Measurements from ENCODE around the gene GRIK3.

DNA sequence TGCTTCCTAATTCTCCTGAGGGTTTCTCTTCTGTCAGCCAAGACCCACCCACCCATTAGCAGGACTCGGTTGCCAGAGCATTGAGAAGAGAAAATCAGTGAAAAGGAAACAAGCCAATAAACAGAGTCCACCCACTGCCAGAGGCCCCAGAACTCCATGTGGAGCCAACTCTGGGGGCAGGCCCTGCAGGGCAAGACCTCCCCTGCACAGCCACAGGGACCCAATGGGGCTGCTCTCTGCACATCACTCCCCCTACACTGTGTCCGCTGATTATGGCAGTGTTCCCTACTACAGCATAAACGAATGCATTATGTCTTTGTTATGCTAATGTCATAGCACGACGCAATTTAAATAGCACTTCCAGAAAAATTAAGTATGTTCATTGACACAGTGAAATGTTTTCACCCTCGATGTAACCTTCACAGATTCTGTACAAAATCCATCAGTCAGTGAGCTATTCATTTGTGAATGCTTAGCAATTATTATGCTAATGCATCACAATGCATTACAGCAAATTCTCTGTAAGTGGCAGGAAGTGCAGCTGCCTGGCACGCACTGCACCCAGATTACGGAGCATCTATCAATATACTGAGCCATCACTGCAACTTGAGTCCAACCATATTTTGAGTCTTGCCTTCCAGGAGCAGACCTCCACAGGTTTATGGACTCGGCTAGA, 56.4 kb downstream of the GRIK3 start:
- TF ChIP-seq POLR2A (IDR thresholded peaks at IDR 0.05; ENCODE audit: low read length) (no peak), GATA1 (IDR thresholded peaks at IDR 0.05; ENCODE audit: low read depth, low read length) (no peak)
